ENCODE data around the gene DVL3. TPM values are rescaled to one million over a fixed set of nuclear protein-coding genes. Genes with fewer than 3 reads are reported as not detected.

Gene DVL3
- total and polyA plus RNA-seq, 3 donors from 2014 or later, result 53.7 to 86.8 (median 80.5) TPM

DNA sequence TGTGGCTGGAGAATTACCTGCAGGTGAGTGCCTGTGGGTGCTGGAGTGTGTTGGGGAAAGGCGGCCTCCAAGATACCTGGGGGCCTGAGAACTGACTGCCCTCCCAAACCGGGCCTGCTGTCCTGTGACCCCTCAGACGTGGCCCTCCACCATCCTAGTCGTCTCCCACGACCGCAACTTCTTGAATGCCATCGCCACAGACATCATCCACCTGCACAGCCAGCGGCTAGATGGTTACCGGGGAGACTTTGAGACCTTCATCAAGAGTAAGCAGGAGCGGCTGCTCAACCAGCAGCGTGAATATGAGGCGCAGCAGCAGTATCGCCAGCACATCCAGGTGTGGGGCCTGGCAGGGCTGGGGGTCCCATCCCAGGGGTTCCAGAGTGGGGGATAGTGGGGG is 34.2 kb downstream of the DVL3 start:
- Histone ChIP-seq H3K4me1 (peaks cover 21% of the 10 kb centered on the region), H3K4me3 (no peak overlapping the region), H3K27me3 (no peaks in the 10 kb centered on the region), H3K27ac (no peak overlapping the region), H3K9me3 (no peaks in the 10 kb centered on the region), H3K36me3 (ENCODE audit: low read depth, missing control alignments) (no peaks in the 10 kb centered on the region)
- DNase-seq, result no peak
- no peak for TF ChIP-seq CTCF (IDR thresholded peaks at IDR 0.05)
- TF ChIP-seq POLR2A (IDR thresholded peaks at IDR 0.05), result no peak
- intact Hi-C loops (cut with DNase I; ENCODE audit: low total_unique reads), result no loop called here
- 89 to 90% methylated on average over 9 to 13 of the region's 13 CpGs for WGBS, 2 donors

GRCh38 chr3:184192889-184193288 is 37.7 kb downstream of the DVL3 start:
- Histone ChIP-seq H3K4me1 (peaks cover 9% of the 10 kb centered on the region), H3K4me3 (no peak overlapping the region), H3K36me3 (ENCODE audit: low read depth, missing control alignments) (no peaks in the 10 kb centered on the region), H3K27ac (no peak overlapping the region), H3K27me3 (no peaks in the 10 kb centered on the region), H3K9me3 (no peaks in the 10 kb centered on the region)
- 94 to 97% methylated on average over 6 to 10 of the region's 10 CpGs for WGBS, 2 donors
- TF ChIP-seq CTCF (IDR thresholded peaks at IDR 0.05), result no peak
- no peak for TF ChIP-seq POLR2A (IDR thresholded peaks at IDR 0.05)
- DNase-seq, result no peak
- intact Hi-C loops (cut with DNase I; ENCODE audit: low total_unique reads), result no loop called here

DNA sequence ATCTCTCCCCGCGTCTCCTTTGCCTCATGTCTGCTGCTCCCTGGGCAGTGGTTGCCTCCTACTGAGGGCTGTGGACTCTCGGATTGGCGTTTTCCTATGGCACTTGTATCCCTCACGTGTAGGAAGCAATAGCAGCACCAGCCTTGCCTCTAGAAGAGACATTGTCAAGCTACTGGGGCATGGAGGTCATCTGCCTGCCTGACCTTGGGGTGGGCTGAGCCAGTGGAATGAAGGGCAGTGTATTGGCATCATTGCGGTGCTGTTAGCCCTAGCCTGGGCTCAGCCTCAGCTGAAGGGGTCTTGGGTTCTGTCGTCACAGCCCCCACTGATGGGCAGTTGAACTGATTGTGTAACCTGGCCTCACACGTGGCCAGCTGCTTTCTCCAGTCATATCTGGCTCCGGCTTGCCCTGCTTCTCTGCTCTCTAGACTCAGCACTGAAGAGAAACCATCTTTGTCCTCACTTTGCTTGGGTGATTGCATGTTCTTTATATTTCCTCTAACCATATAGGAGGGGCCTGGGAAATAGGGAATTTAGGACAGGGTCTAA is 38.9 kb downstream of the DVL3 start:
- no peaks in the 10 kb centered on the region for H3K27me3 ChIP-seq

GRCh38 chr3:184196536-184196935 is 41.4 kb downstream of the DVL3 start:
- Histone ChIP-seq H3K27ac (no peak overlapping the region), H3K9me3 (no peaks in the 10 kb centered on the region), H3K4me1 (peaks cover 9% of the 10 kb centered on the region), H3K36me3 (ENCODE audit: low read depth, missing control alignments) (no peaks in the 10 kb centered on the region), H3K27me3 (no peaks in the 10 kb centered on the region), H3K4me3 (no peak overlapping the region)
- no peak for DNase-seq
- TF ChIP-seq CTCF (IDR thresholded peaks at IDR 0.05) (no peak), POLR2A (IDR thresholded peaks at IDR 0.05) (no peak)
- intact Hi-C loops (cut with DNase I; ENCODE audit: low total_unique reads), result no loop called here
- WGBS, 2 donors, result 59 to 76% methylated on average over 5 to 6 of the region's 6 CpGs

More for the DNA sequence above, 38.9 kb downstream of the DVL3 start:
- Histone ChIP-seq H3K4me1 (peaks cover 9% of the 10 kb centered on the region), H3K9me3 (no peaks in the 10 kb centered on the region), H3K36me3 (ENCODE audit: low read depth, missing control alignments) (no peaks in the 10 kb centered on the region), H3K4me3 (no peak overlapping the region), H3K27ac (no peak overlapping the region)
- WGBS, 2 donors, result 84 to 87% methylated on average over 7 to 9 of the region's 9 CpGs
- intact Hi-C loops (cut with DNase I; ENCODE audit: low total_unique reads), result no loop called here
- DNase-seq, result no peak
- TF ChIP-seq POLR2A (IDR thresholded peaks at IDR 0.05), result no peak
- no peak for TF ChIP-seq CTCF (IDR thresholded peaks at IDR 0.05)

GRCh38 chr3:184198509-184198908 is 43.3 kb downstream of the DVL3 start:
- Histone ChIP-seq H3K27ac (no peak overlapping the region), H3K36me3 (ENCODE audit: low read depth, missing control alignments) (no peaks in the 10 kb centered on the region), H3K4me3 (no peak overlapping the region), H3K27me3 (no peaks in the 10 kb centered on the region), H3K4me1 (peaks cover 9% of the 10 kb centered on the region), H3K9me3 (no peaks in the 10 kb centered on the region)
- WGBS, 2 donors, result 92 to 94% methylated on average over 9 of the region's 9 CpGs
- intact Hi-C loops (cut with DNase I; ENCODE audit: low total_unique reads), result no loop called here
- no peak for DNase-seq
- TF ChIP-seq CTCF (IDR thresholded peaks at IDR 0.05), result no peak
- no peak for TF ChIP-seq POLR2A (IDR thresholded peaks at IDR 0.05)

All from testis (tissue), 3 donors.